Mesendoderm (in vitro differentiated cells): ENCODE results near the gene DISP3.
A peak's percentile ranks its signal among the peaks of the same experiment; 100 is the strongest.

Experiments used
- DNase-seq: peaks from one replicate; pipeline ENCODE4 v3.0.0; 2013
- H2AK5ac ChIP-seq: 2 replicates; pipeline ENCODE4 v1.6.1; 2013; ENCODE audit warnings: low read length, inconsistent platforms
- H2BK120ac ChIP-seq: 2 replicates; pipeline ENCODE4 v1.6.1; 2013; ENCODE audit warnings: low read depth, mild to moderate bottlenecking, low read length, moderate library complexity, mixed read lengths
- H2BK15ac ChIP-seq: replicated peaks from 2 replicates; pipeline ENCODE4 v1.6.1; 2013; ENCODE audit warnings: low read depth, mild to moderate bottlenecking, moderate library complexity
- H2BK5ac ChIP-seq: 2 replicates; pipeline ENCODE4 v1.6.1; 2013; ENCODE audit warnings: low read length, inconsistent platforms
- H3K18ac ChIP-seq: 2 replicates; pipeline ENCODE4 v1.6.1; 2013; ENCODE audit warnings: mild to moderate bottlenecking, low read length, mixed read lengths
- H3K23ac ChIP-seq: one replicate; pipeline ENCODE4 v1.6.1; 2013; ENCODE audit warnings: low read length
- H3K27ac ChIP-seq: 2 replicates; pipeline ENCODE4 v1.5.1; 2013; ENCODE audit warnings: low read depth, mild to moderate bottlenecking, inconsistent platforms, low read length, moderate library complexity
- H3K27me3 ChIP-seq: 2 replicates; pipeline ENCODE4 v1.6.1; 2013; ENCODE audit warnings: low read length, control low read depth, mild to moderate bottlenecking, inconsistent platforms; ENCODE audit not compliant: insufficient read depth, poor library complexity
- H3K36me3 ChIP-seq: 2 replicates; pipeline ENCODE4 v1.6.1; 2013; ENCODE audit warnings: low read length, inconsistent platforms; ENCODE audit not compliant: control insufficient read depth, insufficient read depth
- H3K4ac ChIP-seq: one replicate; pipeline ENCODE4 v1.6.1; 2013; ENCODE audit warnings: low read depth, mild to moderate bottlenecking, low read length, moderate library complexity
- H3K4me1 ChIP-seq: 2 replicates; pipeline ENCODE4 v1.6.1; 2013; ENCODE audit warnings: low read depth, low read length, inconsistent platforms; ENCODE audit not compliant: control insufficient read depth
- H3K4me2 ChIP-seq: 2 replicates; pipeline ENCODE4 v1.6.1; 2013; ENCODE audit warnings: low read length
- H3K4me3 ChIP-seq: 2 replicates; pipeline ENCODE4 v1.5.1; 2013; ENCODE audit warnings: mild to moderate bottlenecking, low read length
- H3K56ac ChIP-seq: one replicate; pipeline ENCODE4 v1.6.1; 2013; ENCODE audit warnings: low read length
- H3K79me1 ChIP-seq: 2 replicates; pipeline ENCODE4 v1.6.1; 2013; ENCODE audit warnings: low read length, inconsistent platforms
- H3K79me2 ChIP-seq: 2 replicates; pipeline ENCODE4 v1.6.1; 2013; ENCODE audit warnings: mild to moderate bottlenecking, low read length; ENCODE audit not compliant: control insufficient read depth, insufficient read depth
- H3K9ac ChIP-seq: 2 replicates; pipeline ENCODE4 v1.6.1; 2013; ENCODE audit warnings: low read length, inconsistent platforms
- H4K5ac ChIP-seq: one replicate; pipeline ENCODE4 v1.6.1; 2013; ENCODE audit warnings: low read length
- H4K8ac ChIP-seq: one replicate; pipeline ENCODE4 v1.6.1; 2013; ENCODE audit warnings: low read depth, mild to moderate bottlenecking, control low read depth, low read length, moderate library complexity
- WGBS: extraction: QIAGEN DNeasy Blood & Tissue Kit; methylation state at CpG from one replicate; pipeline ENCODE4 v1.1.7; 2013; ENCODE audit warnings: low lambda C conversion rate, missing lambda C conversion rate; ENCODE audit not compliant: insufficient coverage; ENCODE audit errors: extremely low coverage; 5-methylcytosine and 5-hydroxymethylcytosine counted together

The DISP3 gene

DNA sequence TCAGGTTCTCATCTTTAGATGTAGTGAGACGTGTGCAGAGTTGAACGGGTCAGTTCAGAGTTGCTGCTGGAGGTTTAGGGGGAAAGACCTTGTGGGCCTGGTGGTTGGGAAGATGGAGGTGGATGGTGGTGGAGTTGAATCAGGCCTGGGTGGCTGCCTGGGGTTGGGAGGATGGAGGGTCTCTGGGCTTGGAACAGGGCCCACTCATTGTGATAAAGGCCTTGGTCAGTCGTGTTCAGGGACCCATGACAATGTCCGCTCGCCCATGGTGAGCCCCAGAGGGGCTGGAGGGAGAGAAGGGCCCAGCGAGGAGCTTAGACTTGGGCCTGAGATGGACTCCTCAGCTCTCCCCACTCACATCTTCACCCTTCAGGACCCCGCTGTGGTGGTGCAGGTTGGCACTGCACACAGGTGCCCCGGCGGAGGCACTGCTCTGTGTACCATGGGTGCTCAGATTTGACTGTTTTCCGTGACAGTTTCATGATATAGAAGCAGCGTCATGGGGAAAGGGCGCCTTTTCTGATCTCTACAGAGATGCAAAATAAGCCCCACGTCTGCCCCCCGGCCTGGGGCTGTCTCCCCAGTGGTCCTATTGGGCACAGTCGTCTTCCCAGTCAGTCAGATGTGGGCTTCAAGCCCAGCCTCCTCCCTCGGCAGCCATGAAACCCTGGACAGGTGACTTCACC lies 39.2 kb downstream of the DISP3 start:
- Histone ChIP-seq H3K79me1 (no peaks in the 10 kb centered on the region), H3K23ac (no peak overlapping the region), H3K27me3 (no peaks in the 10 kb centered on the region), H2BK5ac (no peak overlapping the region), H3K4ac (no peak overlapping the region), H3K4me1 (no peaks in the 10 kb centered on the region), H3K27ac (no peak overlapping the region), H4K5ac (no peak overlapping the region), H3K18ac (no peak overlapping the region), H3K79me2 (no peaks in the 10 kb centered on the region), H4K8ac (no peak overlapping the region), H2BK15ac (no peak overlapping the region), H2AK5ac (no peak overlapping the region), H3K4me3 (no peak overlapping the region), H3K4me2 (no peak overlapping the region), H3K36me3 (no peaks in the 10 kb centered on the region), H3K56ac (no peak overlapping the region), H2BK120ac (no peak overlapping the region), H3K9ac (no peak overlapping the region)
- DNase-seq = no peak
- no CpG with 5 or more reads among the region's 16 CpGs for WGBS

DNA sequence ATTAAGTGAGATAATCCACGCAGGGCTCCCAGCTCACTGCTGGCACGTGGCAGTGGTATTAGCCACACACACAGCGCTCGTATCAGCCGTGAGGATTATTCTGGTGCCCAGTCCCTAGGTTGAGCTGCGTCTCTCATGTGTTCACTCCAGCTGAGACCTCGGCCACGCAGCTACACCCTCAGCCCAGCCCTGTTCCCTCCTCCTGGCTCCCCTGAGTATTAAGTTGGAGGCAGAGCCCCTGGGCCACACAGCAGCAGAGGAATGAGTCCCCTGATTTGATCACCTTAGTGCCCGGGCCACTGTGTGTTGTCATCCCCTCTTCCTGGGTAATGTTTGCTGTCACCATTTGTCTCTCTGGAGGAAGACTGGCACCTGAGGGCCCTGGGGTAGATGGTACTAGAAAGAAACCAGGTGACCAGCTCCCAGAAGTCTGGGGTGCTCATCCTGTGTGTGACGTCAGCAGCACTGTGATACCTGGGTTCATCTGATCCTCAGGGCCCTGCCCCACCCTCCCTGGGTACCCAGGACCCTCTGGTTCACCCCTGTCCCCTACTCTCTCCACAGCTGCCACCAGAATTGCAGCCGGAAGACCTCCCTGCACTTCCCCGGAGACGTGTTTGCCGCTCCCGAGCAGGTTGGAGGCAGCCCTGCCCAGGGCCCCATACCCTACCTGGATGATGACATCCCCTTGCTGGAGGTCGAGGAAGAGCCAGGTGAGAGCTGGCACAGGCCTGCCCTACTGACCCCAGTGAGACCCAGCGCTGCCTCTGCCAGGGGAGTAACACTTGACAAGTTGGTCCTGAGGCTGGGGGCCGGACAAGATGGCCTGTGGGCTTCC lies 40.1 kb downstream of the DISP3 start:
- H2BK120ac ChIP-seq = no peak overlapping the region
- H3K79me2 ChIP-seq = no peaks in the 10 kb centered on the region
- H4K5ac ChIP-seq = no peak overlapping the region
- no peak overlapping the region for H3K4me3 ChIP-seq
- no peaks in the 10 kb centered on the region for H3K79me1 ChIP-seq
- no peak overlapping the region for H3K4me2 ChIP-seq
- H3K56ac ChIP-seq = no peak overlapping the region
- no peak overlapping the region for H3K27ac ChIP-seq
- no peaks in the 10 kb centered on the region for H3K27me3 ChIP-seq
- no peaks in the 10 kb centered on the region for H3K36me3 ChIP-seq
- WGBS = no CpG with 5 or more reads among the region's 18 CpGs
- H4K8ac ChIP-seq = no peak overlapping the region
- no peak overlapping the region for H3K9ac ChIP-seq
- no peak overlapping the region for H2BK5ac ChIP-seq
- H2AK5ac ChIP-seq = no peak overlapping the region
- H3K18ac ChIP-seq = no peak overlapping the region
- no peak overlapping the region for H2BK15ac ChIP-seq
- no peaks in the 10 kb centered on the region for H3K4me1 ChIP-seq
- no peak overlapping the region for H3K4ac ChIP-seq
- no peak for DNase-seq
- no peak overlapping the region for H3K23ac ChIP-seq

DNA sequence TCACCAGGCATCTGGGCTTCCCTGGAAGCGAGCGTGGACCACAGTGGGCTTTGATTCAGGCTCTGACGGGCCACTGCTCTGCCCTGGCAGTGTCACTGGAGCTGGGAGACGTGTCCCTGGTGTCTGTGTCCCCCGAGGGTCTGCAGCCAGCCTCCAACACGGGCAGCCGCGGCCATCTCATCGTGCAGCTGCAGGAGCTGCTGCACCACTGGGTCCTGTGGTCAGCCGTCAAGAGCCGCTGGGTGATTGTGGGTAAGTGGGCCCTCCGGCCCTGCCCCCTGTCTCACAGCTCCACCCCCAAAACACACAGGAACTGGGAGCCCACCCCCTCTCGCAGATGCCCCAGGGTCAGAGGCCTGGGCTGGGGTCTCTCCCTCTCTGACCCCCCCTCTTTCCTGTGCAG lies 40.7 kb downstream of the DISP3 start:
- no CpG with 5 or more reads among the region's 13 CpGs for WGBS
- Histone ChIP-seq H3K23ac (no peak overlapping the region), H3K4me3 (no peak overlapping the region), H2BK15ac (no peak overlapping the region), H3K56ac (no peak overlapping the region), H3K9ac (no peak overlapping the region), H3K79me1 (no peaks in the 10 kb centered on the region), H2AK5ac (no peak overlapping the region), H3K4ac (no peak overlapping the region), H3K36me3 (no peaks in the 10 kb centered on the region), H3K4me2 (no peak overlapping the region), H3K18ac (no peak overlapping the region), H3K79me2 (no peaks in the 10 kb centered on the region), H3K27ac (no peak overlapping the region), H3K4me1 (no peaks in the 10 kb centered on the region), H4K5ac (no peak overlapping the region), H3K27me3 (no peaks in the 10 kb centered on the region), H2BK120ac (no peak overlapping the region), H2BK5ac (no peak overlapping the region), H4K8ac (no peak overlapping the region)
- no peak for DNase-seq

DNA sequence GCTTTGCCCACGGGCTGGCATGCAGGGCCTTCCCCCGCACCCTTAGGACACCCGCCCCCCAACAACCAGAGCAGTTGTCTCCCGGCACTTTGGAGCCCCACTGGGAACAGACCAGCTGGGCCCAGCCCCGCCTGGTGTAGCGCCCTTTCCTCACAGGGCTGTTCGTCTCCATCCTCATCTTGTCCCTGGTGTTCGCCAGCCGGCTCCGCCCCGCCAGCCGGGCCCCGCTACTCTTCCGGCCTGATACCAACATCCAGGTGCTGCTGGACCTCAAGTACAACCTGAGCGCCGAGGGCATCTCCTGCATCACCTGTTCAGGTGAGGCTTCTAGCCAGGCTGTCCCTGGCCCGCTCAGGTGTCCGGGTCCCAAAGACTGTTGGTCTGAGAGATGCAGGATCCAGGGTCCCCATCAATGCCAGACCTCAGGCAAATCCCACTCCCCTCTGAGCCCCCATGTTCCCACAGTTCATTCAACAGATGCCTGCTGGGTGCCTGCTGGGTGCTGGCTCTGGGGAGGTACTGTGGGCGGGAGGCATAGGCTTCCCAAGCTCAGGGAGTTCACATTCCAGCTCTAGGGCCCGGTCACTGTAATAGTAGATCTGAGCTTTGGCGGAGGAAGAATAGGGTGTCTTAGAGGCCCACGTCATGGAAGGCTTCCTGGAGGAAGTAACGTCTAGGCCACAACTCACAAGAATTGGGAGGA lies 41.7 kb downstream of the DISP3 start:
- Histone ChIP-seq H3K27ac (no peak overlapping the region), H2BK5ac (no peak overlapping the region), H3K27me3 (no peaks in the 10 kb centered on the region), H3K4ac (no peak overlapping the region), H3K4me3 (no peak overlapping the region), H4K8ac (no peak overlapping the region), H3K79me1 (no peaks in the 10 kb centered on the region), H3K36me3 (no peaks in the 10 kb centered on the region), H3K9ac (no peak overlapping the region), H3K56ac (no peak overlapping the region), H3K4me1 (no peaks in the 10 kb centered on the region), H3K23ac (no peak overlapping the region), H3K18ac (no peak overlapping the region), H2BK120ac (no peak overlapping the region), H2BK15ac (no peak overlapping the region), H2AK5ac (no peak overlapping the region), H3K79me2 (no peaks in the 10 kb centered on the region), H4K5ac (no peak overlapping the region), H3K4me2 (no peak overlapping the region)
- WGBS = no CpG with 5 or more reads among the region's 23 CpGs
- DNase-seq = no peak

DNA sequence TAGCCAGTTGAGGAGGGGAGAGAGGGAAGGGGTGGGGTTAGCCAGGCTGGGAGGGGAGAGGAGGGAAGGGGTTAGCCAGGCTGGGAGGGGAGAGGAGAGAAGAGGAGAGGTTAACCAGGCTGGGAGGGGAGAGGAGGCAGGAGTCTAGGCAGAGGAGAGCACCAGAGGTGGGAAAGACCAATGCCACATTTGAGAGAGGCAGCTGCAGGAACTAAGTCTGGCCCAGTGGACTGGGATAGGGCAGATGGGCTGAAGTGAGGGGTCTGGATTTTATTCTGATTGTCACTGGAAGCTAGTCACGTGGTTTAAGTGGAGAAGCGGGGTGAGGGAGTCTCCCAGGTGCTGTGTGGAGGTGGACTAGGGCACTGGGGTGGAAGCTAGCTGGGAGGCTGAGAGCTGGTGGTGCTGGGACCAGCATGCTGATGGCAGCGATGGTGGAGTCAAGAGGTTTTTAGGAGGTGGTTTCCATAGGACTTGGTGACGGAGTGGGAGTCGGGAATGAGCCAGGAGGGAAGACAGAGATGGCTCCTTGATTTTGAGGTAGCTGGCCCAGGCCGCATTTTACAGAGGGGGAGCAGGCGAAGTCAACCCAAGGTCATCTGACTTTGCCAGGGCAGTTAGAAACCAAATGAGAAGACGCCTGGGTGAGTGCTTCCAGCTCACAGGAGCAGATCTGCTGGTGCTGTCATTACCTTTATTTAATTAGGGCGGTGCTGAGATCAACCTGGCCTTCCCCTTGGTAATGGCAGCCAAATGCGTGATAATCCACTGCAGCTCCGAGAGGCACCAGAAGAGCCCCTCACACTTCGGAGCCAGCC lies 42.8 kb downstream of the DISP3 start:
- Histone ChIP-seq H2BK120ac (no peak overlapping the region), H3K36me3 (no peaks in the 10 kb centered on the region), H3K4me2 (no peak overlapping the region), H3K27me3 (no peaks in the 10 kb centered on the region), H2AK5ac (no peak overlapping the region), H2BK15ac (no peak overlapping the region), H2BK5ac (no peak overlapping the region), H3K79me1 (no peaks in the 10 kb centered on the region), H3K27ac (no peak overlapping the region), H3K79me2 (no peaks in the 10 kb centered on the region), H3K4me3 (no peak overlapping the region), H4K5ac (no peak overlapping the region), H3K56ac (peak overlapping the region; percentile 34), H3K23ac (no peak overlapping the region), H3K4me1 (no peaks in the 10 kb centered on the region), H3K9ac (no peak overlapping the region), H3K4ac (no peak overlapping the region), H3K18ac (no peak overlapping the region), H4K8ac (no peak overlapping the region)
- no peak for DNase-seq
- no CpG with 5 or more reads among the region's 12 CpGs for WGBS
